ENCODE results near the gene RPS17.

Gene RPS17

DNA sequence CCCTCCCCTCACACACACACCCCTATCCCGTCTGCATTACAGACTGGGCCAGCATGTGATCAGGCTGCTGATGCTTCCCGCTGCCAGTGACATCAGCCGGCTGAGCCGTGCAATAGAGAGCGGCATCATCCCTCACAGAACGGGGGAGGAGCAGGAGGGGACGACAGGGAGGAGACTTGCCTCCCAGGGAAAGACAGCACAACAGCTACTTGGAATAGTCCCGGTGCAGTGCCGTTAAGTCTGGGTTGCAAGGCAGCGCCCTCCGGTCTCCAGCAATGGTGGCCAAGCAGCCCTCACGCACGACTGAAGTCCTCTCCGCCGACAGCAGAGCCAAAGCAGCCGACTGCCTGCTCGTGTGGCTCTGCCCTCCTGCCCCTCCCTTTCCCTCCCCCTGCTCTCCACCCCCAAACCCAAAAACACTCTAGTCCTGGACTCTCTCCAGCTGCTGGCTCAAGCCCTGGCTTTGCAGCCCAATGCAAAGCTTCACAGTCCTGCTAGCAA lies 31.5 kb upstream of the RPS17 start:
- no peak overlapping the region for H3K4me3 ChIP-seq (ENCODE audit: low read depth, low read length)
- no peak for DNase-seq (ENCODE audit: low read depth)
- TF ChIP-seq, protein P1, sequence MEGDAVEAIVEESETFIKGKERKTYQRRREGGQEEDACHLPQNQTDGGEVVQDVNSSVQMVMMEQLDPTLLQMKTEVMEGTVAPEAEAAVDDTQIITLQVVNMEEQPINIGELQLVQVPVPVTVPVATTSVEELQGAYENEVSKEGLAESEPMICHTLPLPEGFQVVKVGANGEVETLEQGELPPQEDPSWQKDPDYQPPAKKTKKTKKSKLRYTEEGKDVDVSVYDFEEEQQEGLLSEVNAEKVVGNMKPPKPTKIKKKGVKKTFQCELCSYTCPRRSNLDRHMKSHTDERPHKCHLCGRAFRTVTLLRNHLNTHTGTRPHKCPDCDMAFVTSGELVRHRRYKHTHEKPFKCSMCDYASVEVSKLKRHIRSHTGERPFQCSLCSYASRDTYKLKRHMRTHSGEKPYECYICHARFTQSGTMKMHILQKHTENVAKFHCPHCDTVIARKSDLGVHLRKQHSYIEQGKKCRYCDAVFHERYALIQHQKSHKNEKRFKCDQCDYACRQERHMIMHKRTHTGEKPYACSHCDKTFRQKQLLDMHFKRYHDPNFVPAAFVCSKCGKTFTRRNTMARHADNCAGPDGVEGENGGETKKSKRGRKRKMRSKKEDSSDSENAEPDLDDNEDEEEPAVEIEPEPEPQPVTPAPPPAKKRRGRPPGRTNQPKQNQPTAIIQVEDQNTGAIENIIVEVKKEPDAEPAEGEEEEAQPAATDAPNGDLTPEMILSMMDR (IDR thresholded peaks at IDR 0.05; ENCODE audit: low read depth, low read length, missing control alignments): no peak

DNA sequence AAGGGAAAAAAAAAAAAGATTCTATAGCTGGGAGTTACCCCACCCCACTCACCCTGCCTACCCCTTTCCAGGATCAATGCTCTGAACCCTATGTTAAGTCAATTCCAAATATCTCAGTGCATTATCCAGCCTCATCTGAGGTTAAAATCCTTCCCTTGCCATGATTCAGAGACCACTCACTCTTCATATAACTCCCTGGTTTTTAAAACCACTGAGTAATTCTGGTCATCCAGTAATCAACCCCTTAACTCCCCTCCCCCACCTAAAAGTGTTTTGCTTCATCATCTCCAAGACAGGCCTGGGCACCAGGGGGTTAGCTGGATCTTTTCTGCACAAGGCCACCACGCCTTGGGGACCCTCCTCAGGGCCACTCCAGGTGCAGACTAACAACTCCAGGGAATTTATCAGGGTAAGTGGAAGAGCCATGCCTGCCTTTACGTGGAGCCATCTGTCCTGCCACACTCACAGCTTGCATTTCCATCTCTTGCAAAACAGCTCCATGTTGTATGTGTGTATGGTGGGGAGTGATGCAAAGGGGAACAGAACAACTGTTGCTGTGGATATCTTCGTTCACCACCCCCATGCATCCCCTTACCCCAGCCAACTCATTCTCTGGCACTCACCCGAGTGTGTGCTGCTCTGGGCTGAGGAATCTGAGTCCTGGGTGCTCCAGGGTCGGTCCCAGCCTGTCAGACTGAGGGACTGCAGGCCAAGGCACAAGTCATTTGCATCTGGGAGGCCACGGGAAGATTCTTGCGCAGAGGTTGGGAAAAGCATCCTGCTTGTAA lies 30.7 kb upstream of the RPS17 start:
- DNase-seq (ENCODE audit: low read depth): no peak
- H3K4me3 ChIP-seq (ENCODE audit: low read depth, low read length): no peak overlapping the region
- TF ChIP-seq, protein P1 (IDR thresholded peaks at IDR 0.05; ENCODE audit: low read depth, low read length, missing control alignments): no peak

DNA sequence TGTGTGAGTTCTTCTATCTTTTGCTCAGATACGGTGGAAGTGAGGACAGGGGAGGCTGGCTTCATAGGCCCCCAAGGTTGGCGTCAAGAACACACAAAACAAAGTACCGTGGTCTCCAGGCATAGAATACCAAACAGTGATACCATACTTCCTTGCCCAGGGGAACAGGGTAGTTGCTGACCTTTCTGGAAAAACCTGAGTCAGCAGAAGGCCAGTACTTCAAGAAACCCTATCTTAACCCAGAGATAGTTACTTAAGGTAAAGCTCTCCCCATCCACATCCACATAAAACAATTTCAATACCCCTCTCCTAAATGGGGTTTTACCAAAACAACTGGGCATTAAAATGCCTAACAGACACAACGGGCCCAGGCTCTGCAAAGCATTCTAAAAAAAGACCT lies 29.6 kb upstream of the RPS17 start:
- TF ChIP-seq, protein P1 (IDR thresholded peaks at IDR 0.05; ENCODE audit: low read depth, low read length, missing control alignments): no peak
- DNase-seq (ENCODE audit: low read depth): no peak
- no peak overlapping the region for H3K4me3 ChIP-seq (ENCODE audit: low read depth, low read length)

DNA sequence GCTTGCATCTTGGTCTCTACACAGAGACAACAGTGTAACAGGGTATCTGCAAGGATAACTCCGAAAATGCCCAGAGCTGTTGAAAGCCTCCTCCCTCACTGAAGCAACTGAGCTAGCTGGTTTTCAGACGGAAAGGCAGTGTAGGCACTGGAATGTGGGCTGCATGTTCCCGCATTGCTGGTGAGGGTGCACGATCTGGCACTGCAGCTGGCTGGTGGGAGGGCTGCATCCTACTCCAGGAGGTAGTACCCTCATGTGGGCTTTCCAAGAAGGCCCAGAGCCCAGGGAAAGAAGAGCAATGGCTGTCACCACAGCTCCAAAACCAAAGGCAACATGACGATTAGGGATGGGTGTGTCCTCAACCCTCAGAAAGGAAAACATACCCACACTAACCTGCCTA lies 28.7 kb upstream of the RPS17 start:
- TF ChIP-seq, protein P1 (IDR thresholded peaks at IDR 0.05; ENCODE audit: low read depth, low read length, missing control alignments): no peak
- DNase-seq (ENCODE audit: low read depth): no peak
- H3K4me3 ChIP-seq (ENCODE audit: low read depth, low read length): no peak overlapping the region

DNA sequence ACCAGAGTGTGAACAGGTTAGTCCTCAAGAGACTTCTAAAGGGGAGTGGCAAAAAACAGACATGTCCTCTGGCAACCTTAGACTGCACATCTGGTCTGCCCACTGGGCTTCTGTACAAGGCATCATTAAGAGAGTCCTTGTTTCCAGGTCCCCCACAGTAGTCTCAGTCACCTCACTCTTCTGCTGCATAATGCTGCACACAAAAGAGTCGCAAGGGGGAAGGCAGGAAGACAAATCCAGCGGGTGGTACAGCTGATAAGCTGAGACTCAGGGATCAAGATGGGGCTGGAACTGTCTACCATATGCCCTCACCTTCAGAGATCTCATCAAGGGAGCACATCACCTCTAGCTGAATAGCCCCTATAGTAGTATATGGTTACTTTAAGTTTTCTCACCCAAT lies 27.4 kb upstream of the RPS17 start:
- H3K4me3 ChIP-seq (ENCODE audit: low read depth, low read length): no peak overlapping the region
- no peak for DNase-seq (ENCODE audit: low read depth)
- TF ChIP-seq, protein P1 (IDR thresholded peaks at IDR 0.05; ENCODE audit: low read depth, low read length, missing control alignments): no peak

DNA sequence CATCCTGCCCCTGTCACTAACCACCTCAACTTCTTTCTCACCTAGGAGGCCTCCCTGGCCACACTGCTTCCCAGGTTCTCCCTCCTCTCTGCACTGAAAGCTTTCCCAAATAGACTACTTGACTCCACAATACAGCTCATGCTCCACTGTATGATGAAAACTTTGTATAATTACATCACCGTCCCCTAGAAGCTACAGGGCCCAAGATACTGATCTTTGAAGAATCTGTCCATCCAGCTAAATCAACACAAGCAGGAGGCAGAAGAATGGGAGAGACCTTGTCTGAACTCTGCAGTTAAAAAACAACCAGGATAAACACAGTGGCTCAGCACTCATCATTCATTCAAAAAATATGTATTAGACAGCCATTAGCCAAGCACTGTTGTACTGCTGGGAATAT lies 26.4 kb upstream of the RPS17 start:
- TF ChIP-seq, protein P1 (IDR thresholded peaks at IDR 0.05; ENCODE audit: low read depth, low read length, missing control alignments): no peak
- DNase-seq (ENCODE audit: low read depth): no peak
- no peak overlapping the region for H3K4me3 ChIP-seq (ENCODE audit: low read depth, low read length)

DNA sequence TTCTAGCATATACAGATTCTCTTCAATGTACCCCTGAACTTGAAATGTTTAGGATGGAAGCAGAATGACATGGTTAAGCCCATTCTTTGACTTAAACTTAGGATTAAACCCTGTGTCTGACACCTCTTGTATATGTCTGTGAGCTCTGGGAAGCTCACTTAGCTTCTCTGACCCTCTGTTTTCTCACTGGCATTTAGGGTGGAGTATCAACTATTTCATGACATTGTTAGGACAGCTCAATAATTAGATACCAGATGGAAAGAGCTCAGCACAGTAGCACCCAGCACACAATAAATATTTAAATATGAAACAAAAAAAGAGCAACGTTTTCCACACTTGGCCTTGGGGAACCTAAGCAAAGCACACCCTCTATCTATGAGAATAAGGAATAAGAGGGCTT lies 18.2 kb upstream of the RPS17 start:
- TF ChIP-seq, protein P1 (IDR thresholded peaks at IDR 0.05; ENCODE audit: low read depth, low read length, missing control alignments): no peak
- DNase-seq (ENCODE audit: low read depth): no peak
- no peak overlapping the region for H3K4me3 ChIP-seq (ENCODE audit: low read depth, low read length)

All from GM12864 (cell line).